GM12801 (cell line): ENCODE results near the gene TRAF7.

ENCODE experiments used
- TF ChIP-seq, protein P1 (sequence below): IDR thresholded peaks from one replicate; pipeline ENCODE4 v1.5.1; 2011; ENCODE audit warnings: control low read depth; ENCODE audit not compliant: insufficient read length; ENCODE audit errors: extremely low read depth

TRAF7 gene

GRCh38 chr16:2165861-2166260, 10.3 kb downstream of the TRAF7 start:
- TF ChIP-seq, protein P1, sequence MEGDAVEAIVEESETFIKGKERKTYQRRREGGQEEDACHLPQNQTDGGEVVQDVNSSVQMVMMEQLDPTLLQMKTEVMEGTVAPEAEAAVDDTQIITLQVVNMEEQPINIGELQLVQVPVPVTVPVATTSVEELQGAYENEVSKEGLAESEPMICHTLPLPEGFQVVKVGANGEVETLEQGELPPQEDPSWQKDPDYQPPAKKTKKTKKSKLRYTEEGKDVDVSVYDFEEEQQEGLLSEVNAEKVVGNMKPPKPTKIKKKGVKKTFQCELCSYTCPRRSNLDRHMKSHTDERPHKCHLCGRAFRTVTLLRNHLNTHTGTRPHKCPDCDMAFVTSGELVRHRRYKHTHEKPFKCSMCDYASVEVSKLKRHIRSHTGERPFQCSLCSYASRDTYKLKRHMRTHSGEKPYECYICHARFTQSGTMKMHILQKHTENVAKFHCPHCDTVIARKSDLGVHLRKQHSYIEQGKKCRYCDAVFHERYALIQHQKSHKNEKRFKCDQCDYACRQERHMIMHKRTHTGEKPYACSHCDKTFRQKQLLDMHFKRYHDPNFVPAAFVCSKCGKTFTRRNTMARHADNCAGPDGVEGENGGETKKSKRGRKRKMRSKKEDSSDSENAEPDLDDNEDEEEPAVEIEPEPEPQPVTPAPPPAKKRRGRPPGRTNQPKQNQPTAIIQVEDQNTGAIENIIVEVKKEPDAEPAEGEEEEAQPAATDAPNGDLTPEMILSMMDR: no peak

DNA sequence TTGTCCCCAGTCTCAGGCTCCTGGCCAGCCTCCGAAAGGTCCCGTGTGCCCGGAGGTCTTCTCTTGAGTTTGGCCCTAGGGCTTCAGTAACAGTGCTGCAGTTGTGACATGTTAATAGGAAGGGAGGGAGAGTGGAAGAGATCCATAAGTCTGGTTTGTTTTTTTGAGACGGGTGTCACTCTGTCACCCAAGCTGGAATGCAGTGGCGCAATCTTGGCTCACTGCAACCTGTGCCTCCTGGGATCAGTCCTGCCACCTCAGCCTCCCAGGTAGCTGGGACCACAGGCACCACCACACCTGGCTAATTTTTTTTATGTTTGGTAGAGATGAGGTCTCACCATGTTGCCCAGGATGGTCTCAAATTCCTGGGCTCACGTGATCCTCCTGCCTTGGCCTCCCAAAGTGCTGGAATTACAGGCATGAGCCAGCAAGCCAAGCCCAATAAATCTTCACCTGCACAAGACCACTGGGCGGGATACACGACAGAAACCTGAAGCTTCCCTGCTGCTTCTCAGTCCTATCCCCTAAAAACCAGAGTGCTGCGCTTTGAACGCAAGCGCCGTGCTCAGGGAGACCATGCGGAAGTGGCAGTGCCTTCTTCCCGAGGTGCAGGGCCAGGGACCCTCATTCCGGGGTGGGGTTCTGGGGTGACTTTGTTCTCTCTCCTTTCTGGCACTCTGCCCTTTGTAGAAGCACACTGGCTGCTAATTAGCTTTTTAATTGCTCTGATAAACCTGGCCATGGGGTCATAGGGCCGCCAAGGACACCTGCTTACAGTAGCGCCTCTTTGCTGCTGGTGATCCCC, 10.9 kb downstream of the TRAF7 start:
- TF ChIP-seq, protein P1: no peak

DNA sequence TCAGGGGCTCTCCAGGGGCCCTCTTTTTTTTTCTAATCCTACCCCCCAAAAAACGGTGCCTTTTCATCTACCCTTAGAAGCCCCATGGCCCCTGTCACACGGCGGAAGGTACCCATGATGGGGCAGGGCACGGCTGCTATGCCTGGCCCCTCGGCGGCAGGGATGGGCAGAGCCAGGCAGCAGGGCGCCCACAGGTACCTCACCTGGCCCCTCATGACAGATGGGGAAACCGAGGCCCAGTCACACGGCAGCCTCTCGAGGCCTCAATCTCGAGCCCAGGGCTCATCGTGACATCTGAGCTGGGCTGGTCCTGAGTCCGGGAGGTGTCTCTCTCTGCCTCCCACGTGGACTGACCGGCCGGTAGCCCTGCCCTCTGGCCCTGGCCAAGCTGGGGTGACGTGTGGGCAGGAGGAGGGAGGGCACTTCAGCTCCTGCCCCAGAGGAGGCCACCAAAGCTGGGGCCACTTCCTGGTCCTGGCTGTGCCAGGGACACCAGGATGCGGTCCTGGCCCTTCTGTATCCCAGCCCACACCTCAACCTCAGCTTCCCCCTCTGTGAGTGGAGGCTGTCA, 11.6 kb downstream of the TRAF7 start:
- TF ChIP-seq, protein P1: no peak

DNA sequence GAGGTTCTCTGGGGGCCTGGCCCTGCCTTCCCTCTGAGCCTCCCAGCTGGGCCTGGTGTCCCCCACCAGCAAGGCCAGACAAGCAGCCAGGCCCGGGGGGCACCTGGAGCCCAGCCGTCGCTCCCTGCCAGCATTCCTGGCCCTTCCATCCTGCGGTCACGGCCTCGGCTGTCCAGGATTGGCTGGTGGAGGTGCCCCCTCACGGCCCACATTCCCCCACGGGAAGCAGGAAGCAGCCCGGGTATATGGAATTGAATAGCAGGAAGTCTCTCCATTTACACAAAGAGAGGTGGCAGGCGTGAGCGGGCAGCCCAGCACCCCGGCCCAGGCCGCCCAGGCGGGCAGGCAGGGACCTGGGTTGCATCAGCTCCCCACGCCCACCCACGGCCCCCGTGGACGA, 14.5 kb downstream of the TRAF7 start:
- TF ChIP-seq, protein P1: no peak

GRCh38 chr16:2170587-2171435, 15.2 kb downstream of the TRAF7 start:
- TF ChIP-seq, protein P1: no peak

- TF ChIP-seq, protein P1: no peak
Observed at GRCh38 chr16:2171601-2172178, 16.1 kb downstream of the TRAF7 start.
